ENCODE results near the gene N4BP2.

N4BP2 gene

GRCh38 chr4:40150932-40151331 lies 94.3 kb downstream of the N4BP2 start:
- Histone ChIP-seq H3K4me1 (ENCODE audit: insufficient read depth, low read length, severe bottlenecking) (peaks cover 57% of the 10 kb centered on the region), H4K20me1 (ENCODE audit: insufficient read depth, low read length) (no peaks in the 10 kb centered on the region), H3K4me2 (ENCODE audit: low read length) (no peak overlapping the region), H3K27ac (ENCODE audit: low read depth, low read length, poor library complexity, severe bottlenecking) (peak overlapping the region; percentile 89), H2AFZ (ENCODE audit: low read length) (no peak overlapping the region), H3K27me3 (ENCODE audit: insufficient read depth, low read length) (no peaks in the 10 kb centered on the region), H3K36me3 (ENCODE audit: insufficient read depth, low read length) (peaks cover 25% of the 10 kb centered on the region), H3K4me3 (ENCODE audit: low read depth, low read length, poor library complexity, severe bottlenecking) (no peak overlapping the region), H3K79me2 (ENCODE audit: insufficient read depth, low read length) (peaks cover 35% of the 10 kb centered on the region), H3K9me3 (ENCODE audit: low read length) (no peaks in the 10 kb centered on the region), H3F3A (ENCODE audit: insufficient read depth, low read length) (0 out of 2 replicates have a peak, but pooled peaks cover 5% of the 10 kb centered on the region), H3K9me2 (ENCODE audit: low read depth, low read length) (no peaks in the 10 kb centered on the region), H3K9ac (ENCODE audit: low read length) (no peak overlapping the region)
- no peak for TF ChIP-seq EZH2 (IDR thresholded peaks at IDR 0.05; ENCODE audit: borderline replicate concordance, low read length)
- TF ChIP-seq, protein P1, sequence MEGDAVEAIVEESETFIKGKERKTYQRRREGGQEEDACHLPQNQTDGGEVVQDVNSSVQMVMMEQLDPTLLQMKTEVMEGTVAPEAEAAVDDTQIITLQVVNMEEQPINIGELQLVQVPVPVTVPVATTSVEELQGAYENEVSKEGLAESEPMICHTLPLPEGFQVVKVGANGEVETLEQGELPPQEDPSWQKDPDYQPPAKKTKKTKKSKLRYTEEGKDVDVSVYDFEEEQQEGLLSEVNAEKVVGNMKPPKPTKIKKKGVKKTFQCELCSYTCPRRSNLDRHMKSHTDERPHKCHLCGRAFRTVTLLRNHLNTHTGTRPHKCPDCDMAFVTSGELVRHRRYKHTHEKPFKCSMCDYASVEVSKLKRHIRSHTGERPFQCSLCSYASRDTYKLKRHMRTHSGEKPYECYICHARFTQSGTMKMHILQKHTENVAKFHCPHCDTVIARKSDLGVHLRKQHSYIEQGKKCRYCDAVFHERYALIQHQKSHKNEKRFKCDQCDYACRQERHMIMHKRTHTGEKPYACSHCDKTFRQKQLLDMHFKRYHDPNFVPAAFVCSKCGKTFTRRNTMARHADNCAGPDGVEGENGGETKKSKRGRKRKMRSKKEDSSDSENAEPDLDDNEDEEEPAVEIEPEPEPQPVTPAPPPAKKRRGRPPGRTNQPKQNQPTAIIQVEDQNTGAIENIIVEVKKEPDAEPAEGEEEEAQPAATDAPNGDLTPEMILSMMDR (IDR thresholded peaks at IDR 0.05; ENCODE audit: low read length) = no peak

- H3K36me3 ChIP-seq (ENCODE audit: insufficient read depth, low read length) = peaks cover 20% of the 10 kb centered on the region
- peak overlapping the region; percentile 87 for H3K9ac ChIP-seq (ENCODE audit: low read length)
- no peaks in the 10 kb centered on the region for H3K9me3 ChIP-seq (ENCODE audit: low read length)
- H4K20me1 ChIP-seq (ENCODE audit: insufficient read depth, low read length) = no peaks in the 10 kb centered on the region
- H3K4me1 ChIP-seq (ENCODE audit: insufficient read depth, low read length, severe bottlenecking) = peaks cover 74% of the 10 kb centered on the region
- H3K4me2 ChIP-seq (ENCODE audit: low read length) = peak overlapping the region; percentile 72
- H3K27ac ChIP-seq (ENCODE audit: low read depth, low read length, poor library complexity, severe bottlenecking) = peak overlapping the region; percentile 89
- H3K27me3 ChIP-seq (ENCODE audit: insufficient read depth, low read length) = no peaks in the 10 kb centered on the region
- H2AFZ ChIP-seq (ENCODE audit: low read length) = no peak overlapping the region
- H3K79me2 ChIP-seq (ENCODE audit: insufficient read depth, low read length) = peaks cover 51% of the 10 kb centered on the region
- no peak for TF ChIP-seq EZH2 (IDR thresholded peaks at IDR 0.05; ENCODE audit: borderline replicate concordance, low read length)
- TF ChIP-seq, protein P1 (IDR thresholded peaks at IDR 0.05; ENCODE audit: low read length) = no peak
- no peaks in the 10 kb centered on the region for H3K9me2 ChIP-seq (ENCODE audit: low read depth, low read length)
- H3K4me3 ChIP-seq (ENCODE audit: low read depth, low read length, poor library complexity, severe bottlenecking) = peak overlapping the region; percentile 67
- 0 out of 2 replicates have a peak, but pooled peaks cover 5% of the 10 kb centered on the region for H3F3A ChIP-seq (ENCODE audit: insufficient read depth, low read length)
These were observed 96.0 kb downstream of the N4BP2 start for GRCh38 chr4:40152637-40153036.

- Histone ChIP-seq H3K36me3 (ENCODE audit: insufficient read depth, low read length) (peaks cover 42% of the 10 kb centered on the region; the same call in 1 of the 2 replicates), H3K9me3 (ENCODE audit: low read length) (no peaks in the 10 kb centered on the region), H3F3A (ENCODE audit: insufficient read depth, low read length) (no peaks in the 10 kb centered on the region), H4K20me1 (ENCODE audit: insufficient read depth, low read length) (no peaks in the 10 kb centered on the region), H3K4me3 (ENCODE audit: low read depth, low read length, poor library complexity, severe bottlenecking) (peak overlapping the region; percentile 67), H2AFZ (ENCODE audit: low read length) (no peak overlapping the region), H3K9ac (ENCODE audit: low read length) (peak overlapping the region; percentile 87), H3K4me2 (ENCODE audit: low read length) (peak overlapping the region; percentile 72), H3K27me3 (ENCODE audit: insufficient read depth, low read length) (no peaks in the 10 kb centered on the region), H3K9me2 (ENCODE audit: low read depth, low read length) (no peaks in the 10 kb centered on the region), H3K27ac (ENCODE audit: low read depth, low read length, poor library complexity, severe bottlenecking) (peak overlapping the region; percentile 89), H3K4me1 (ENCODE audit: insufficient read depth, low read length, severe bottlenecking) (peaks cover 95% of the 10 kb centered on the region), H3K79me2 (ENCODE audit: insufficient read depth, low read length) (peaks cover 50% of the 10 kb centered on the region)
- TF ChIP-seq EZH2 (IDR thresholded peaks at IDR 0.05; ENCODE audit: borderline replicate concordance, low read length) = no peak
- TF ChIP-seq, protein P1 (IDR thresholded peaks at IDR 0.05; ENCODE audit: low read length) = no peak
These were observed 100.8 kb downstream of the N4BP2 start for GRCh38 chr4:40157436-40157835.

Measured in OCI-LY1 (cell line).